ENCODE measurements around the gene LAPTM4A.
"Not testable (repeated sequence)": the region's sequence is repeated elsewhere in the genome, so short reads cannot be mapped to it uniquely, and the experiment has no call there.

Gene LAPTM4A

GRCh38 chr2:20080428-20080827 lies 29.0 kb upstream of the LAPTM4A start:
- Histone ChIP-seq H3K9me3 (ENCODE audit: severe bottlenecking) (no peaks in the 10 kb centered on the region), H3K27me3 (ENCODE audit: insufficient read depth, low read depth, severe bottlenecking) (no peaks in the 10 kb centered on the region), H3K36me3 (no peaks in the 10 kb centered on the region), H3K27ac (no peak overlapping the region), H3K4me3 (ENCODE audit: low read depth, low read length) (no peak overlapping the region)
- DNase-seq = no peak
- no peak for TF ChIP-seq CTCF (IDR thresholded peaks at IDR 0.05; ENCODE audit: low read depth, low read length)

- no peak for DNase-seq
- no peaks in the 10 kb centered on the region for H3K36me3 ChIP-seq
- H3K27me3 ChIP-seq (ENCODE audit: insufficient read depth, low read depth, severe bottlenecking) = no peaks in the 10 kb centered on the region
- no peak for TF ChIP-seq CTCF (IDR thresholded peaks at IDR 0.05; ENCODE audit: low read depth, low read length)
- no peaks in the 10 kb centered on the region for H3K9me3 ChIP-seq (ENCODE audit: severe bottlenecking)
- H3K27ac ChIP-seq = no peak overlapping the region
- H3K4me3 ChIP-seq (ENCODE audit: low read depth, low read length) = no peak overlapping the region
These were observed 28.2 kb upstream of the LAPTM4A start for GRCh38 chr2:20079546-20080115.

GRCh38 chr2:20077411-20077940 lies 26.0 kb upstream of the LAPTM4A start:
- Histone ChIP-seq H3K27me3 (ENCODE audit: insufficient read depth, low read depth, severe bottlenecking) (no peaks in the 10 kb centered on the region), H3K9me3 (ENCODE audit: severe bottlenecking) (no peaks in the 10 kb centered on the region), H3K27ac (no peak overlapping the region), H3K4me3 (ENCODE audit: low read depth, low read length) (no peak overlapping the region), H3K36me3 (no peaks in the 10 kb centered on the region)
- DNase-seq = no peak
- no peak for TF ChIP-seq CTCF (IDR thresholded peaks at IDR 0.05; ENCODE audit: low read depth, low read length)

- H3K9me3 ChIP-seq (ENCODE audit: severe bottlenecking) = no peaks in the 10 kb centered on the region
- no peak overlapping the region for H3K27ac ChIP-seq
- no peak for TF ChIP-seq CTCF (IDR thresholded peaks at IDR 0.05; ENCODE audit: low read depth, low read length)
- no peak overlapping the region for H3K4me3 ChIP-seq (ENCODE audit: low read depth, low read length)
- no peaks in the 10 kb centered on the region for H3K27me3 ChIP-seq (ENCODE audit: insufficient read depth, low read depth, severe bottlenecking)
- H3K36me3 ChIP-seq = no peaks in the 10 kb centered on the region
- DNase-seq = no peak
These were observed 25.3 kb upstream of the LAPTM4A start for GRCh38 chr2:20076757-20077156.

- H3K27ac ChIP-seq = no peak overlapping the region
- no peaks in the 10 kb centered on the region for H3K27me3 ChIP-seq (ENCODE audit: insufficient read depth, low read depth, severe bottlenecking)
- no peak for TF ChIP-seq CTCF (IDR thresholded peaks at IDR 0.05; ENCODE audit: low read depth, low read length)
- DNase-seq = no peak
- no peaks in the 10 kb centered on the region for H3K9me3 ChIP-seq (ENCODE audit: severe bottlenecking)
- no peaks in the 10 kb centered on the region for H3K36me3 ChIP-seq
- no peak overlapping the region for H3K4me3 ChIP-seq (ENCODE audit: low read depth, low read length)
These were observed 23.5 kb upstream of the LAPTM4A start for GRCh38 chr2:20074901-20075300.

GRCh38 chr2:20074046-20074648 lies 22.7 kb upstream of the LAPTM4A start:
- H3K9me3 ChIP-seq (ENCODE audit: severe bottlenecking); DNase-seq; H3K27me3 ChIP-seq (ENCODE audit: insufficient read depth, low read depth, severe bottlenecking); H3K36me3 ChIP-seq; H3K27ac ChIP-seq; H3K4me3 ChIP-seq (ENCODE audit: low read depth, low read length): not testable (repeated sequence)
